CD4-positive, alpha-beta T cell treated with Interleukin-15 for 1 hour (primary cell): ENCODE results near the gene CCNG2.

Source experiments
- DNase-seq: peaks from one replicate; pipeline ENCODE4 v3.0.0-alpha.2; 2020

CCNG2 gene

DNA sequence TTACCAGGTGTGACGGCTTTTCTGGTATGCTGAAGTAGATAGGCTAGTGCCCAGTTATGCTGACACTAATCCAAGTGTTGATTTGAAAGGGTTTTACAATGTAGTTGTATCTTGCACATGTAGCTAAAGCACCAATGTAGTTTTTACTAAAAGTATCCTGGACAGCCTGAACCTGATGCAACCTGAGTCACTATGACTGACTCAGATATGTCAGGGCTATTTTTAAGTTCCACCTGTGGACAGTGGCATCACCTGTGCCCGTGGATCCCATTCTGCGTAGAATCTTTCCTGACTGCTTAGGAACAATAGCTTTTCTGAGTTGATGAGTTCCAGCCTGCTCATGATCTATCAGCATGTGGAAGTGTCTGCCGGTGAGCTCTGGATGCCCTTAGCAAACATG lies 58.1 kb downstream of the CCNG2 start:
- DNase-seq: no peak

DNA sequence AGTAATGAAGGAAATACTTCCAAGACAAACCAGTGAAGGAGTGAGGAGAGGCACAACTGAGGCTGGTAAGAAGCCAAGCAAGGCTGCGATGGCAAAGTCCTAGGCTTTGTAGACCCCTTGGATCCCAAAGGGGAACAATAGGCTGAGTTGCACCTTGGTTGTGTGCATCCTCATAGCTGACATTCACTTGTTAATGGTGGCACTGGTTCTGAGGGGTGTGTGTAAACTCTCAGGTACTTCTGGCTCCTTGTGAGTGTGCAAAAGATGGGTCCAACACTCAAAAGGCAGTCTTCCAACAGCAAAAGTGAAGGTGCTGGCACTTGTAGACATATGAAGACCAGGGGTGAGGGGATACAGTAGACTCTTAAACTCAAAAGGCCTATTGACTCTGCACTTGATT lies 60.5 kb downstream of the CCNG2 start:
- DNase-seq: no peak

DNA sequence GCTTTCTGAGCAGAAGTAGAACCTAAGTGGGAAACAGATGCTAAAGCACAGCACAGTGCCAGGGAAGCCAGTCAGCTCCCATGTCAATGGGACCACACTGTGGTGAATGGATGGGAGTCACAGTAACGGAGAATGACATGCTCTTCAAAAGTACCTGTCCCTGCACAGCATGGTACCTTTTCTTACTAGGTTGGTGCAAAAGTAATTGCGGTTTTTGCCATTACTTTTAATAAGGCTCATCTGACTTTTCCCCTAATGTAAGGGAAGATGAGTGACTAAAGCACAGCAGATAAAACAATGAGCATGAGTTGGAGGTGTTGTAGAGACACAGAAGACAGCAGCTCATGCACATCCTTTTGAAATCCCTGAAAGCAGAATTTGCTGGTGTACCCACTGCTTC lies 62.3 kb downstream of the CCNG2 start:
- no peak for DNase-seq
